Stimulated activated CD8-positive, alpha-beta memory T cell treated with anti-CD3 and anti-CD28 coated beads, Interleukin-15, amount 100 ng/mL, for 24 hours (primary cell): ENCODE measurements around the gene TWNK.

ENCODE experiments used
- DNase-seq: peaks from one replicate; pipeline ENCODE4 v3.0.0-alpha.2; 2020; ENCODE audit warnings: low read depth

Gene TWNK

GRCh38 chr10:100986952-100987684 is at the start of gene TWNK, which contains the start of gene MRPL43:
TWNK (plus strand) TSS chr10:100987543; CDS start chr10:100988211, 668 bp downstream.
MRPL43 (minus strand) TSS chr10:100987497; CDS start chr10:100987443, 54 bp downstream.
- DNase-seq, result peak; percentile 74

GRCh38 chr10:100939763-100940344 is 47.5 kb upstream of the TWNK start:
- DNase-seq, result no peak

- no peak for DNase-seq
These were observed 45.1 kb upstream of the TWNK start for GRCh38 chr10:100942229-100942628.

- DNase-seq, result no peak
These were observed 43.8 kb upstream of the TWNK start for GRCh38 chr10:100943508-100943907.

- no peak for DNase-seq
These were observed 41.6 kb upstream of the TWNK start for GRCh38 chr10:100945754-100946153.

- DNase-seq, result no peak
These were observed 38.4 kb upstream of the TWNK start for GRCh38 chr10:100948916-100949315.

- no peak for DNase-seq
These were observed 27.1 kb upstream of the TWNK start for GRCh38 chr10:100960251-100960650.

GRCh38 chr10:100962351-100963080 is 24.8 kb upstream of the TWNK start:
- no peak for DNase-seq

- no peak for DNase-seq
These were observed 23.5 kb upstream of the TWNK start for GRCh38 chr10:100963826-100964225.

GRCh38 chr10:100965820-100966219 is 21.5 kb upstream of the TWNK start:
- DNase-seq, result no peak

- DNase-seq, result no peak
These were observed 20.5 kb upstream of the TWNK start for GRCh38 chr10:100966887-100967286.

- no peak for DNase-seq
These were observed 20.0 kb upstream of the TWNK start for GRCh38 chr10:100967332-100967731.

GRCh38 chr10:100968062-100968736 is 19.1 kb upstream of the TWNK start:
- no peak for DNase-seq

- no peak for DNase-seq
These were observed 18.5 kb upstream of the TWNK start for GRCh38 chr10:100968863-100969186.

- DNase-seq, result no peak
These were observed 17.9 kb upstream of the TWNK start, which contains the start of gene SEMA4G for GRCh38 chr10:100969187-100970075. SEMA4G (plus strand) TSS chr10:100969504; CDS start chr10:100972913, 3,409 bp downstream.

GRCh38 chr10:100970076-100970913 is 17.0 kb upstream of the TWNK start:
- DNase-seq, result no peak

GRCh38 chr10:100970914-100971811 is 16.2 kb upstream of the TWNK start:
- no peak for DNase-seq

GRCh38 chr10:100972115-100972903 is 15.0 kb upstream of the TWNK start:
- DNase-seq, result no peak
